ENCODE results near the gene TAOK2.
A peak's percentile ranks its signal among the peaks of the same experiment; 100 is the strongest.

TAOK2 gene

DNA sequence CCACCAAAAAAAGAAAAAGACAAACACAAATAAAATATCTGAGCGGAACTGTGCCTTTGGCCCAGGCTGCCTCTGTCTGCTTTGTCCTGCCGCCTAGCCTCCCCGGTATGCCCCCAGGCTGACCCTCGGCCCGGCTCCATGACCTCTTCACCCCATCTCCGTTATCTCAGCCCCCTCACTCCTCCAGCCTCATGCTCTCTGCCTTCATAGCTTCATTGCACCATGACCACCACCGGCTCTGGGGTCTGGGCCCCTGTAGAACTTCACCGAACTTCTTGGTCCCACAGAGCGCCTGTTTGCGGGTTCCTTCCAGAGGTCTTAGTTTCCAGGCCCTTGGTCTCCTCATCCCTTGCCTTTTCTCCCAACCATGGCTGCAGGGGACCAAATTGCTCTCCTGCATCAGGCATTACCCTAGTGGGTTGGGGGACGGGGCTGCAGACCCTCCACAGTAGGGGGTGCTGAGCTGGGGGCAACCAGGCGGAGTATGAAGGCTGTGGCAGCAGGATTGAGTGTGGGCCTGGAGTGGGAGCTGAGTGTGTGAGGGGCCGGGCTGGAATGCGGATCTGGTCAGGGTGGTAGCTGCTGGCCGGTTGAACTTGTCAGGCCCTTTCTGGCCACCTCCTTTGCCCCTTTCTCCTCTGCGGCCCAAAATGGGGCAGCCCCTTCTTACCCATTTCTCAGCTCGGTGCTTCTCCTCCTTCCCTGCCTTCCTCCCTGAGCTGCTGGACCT is 14.8 kb downstream of the TAOK2 start:
- DNase-seq: no peak

DNA sequence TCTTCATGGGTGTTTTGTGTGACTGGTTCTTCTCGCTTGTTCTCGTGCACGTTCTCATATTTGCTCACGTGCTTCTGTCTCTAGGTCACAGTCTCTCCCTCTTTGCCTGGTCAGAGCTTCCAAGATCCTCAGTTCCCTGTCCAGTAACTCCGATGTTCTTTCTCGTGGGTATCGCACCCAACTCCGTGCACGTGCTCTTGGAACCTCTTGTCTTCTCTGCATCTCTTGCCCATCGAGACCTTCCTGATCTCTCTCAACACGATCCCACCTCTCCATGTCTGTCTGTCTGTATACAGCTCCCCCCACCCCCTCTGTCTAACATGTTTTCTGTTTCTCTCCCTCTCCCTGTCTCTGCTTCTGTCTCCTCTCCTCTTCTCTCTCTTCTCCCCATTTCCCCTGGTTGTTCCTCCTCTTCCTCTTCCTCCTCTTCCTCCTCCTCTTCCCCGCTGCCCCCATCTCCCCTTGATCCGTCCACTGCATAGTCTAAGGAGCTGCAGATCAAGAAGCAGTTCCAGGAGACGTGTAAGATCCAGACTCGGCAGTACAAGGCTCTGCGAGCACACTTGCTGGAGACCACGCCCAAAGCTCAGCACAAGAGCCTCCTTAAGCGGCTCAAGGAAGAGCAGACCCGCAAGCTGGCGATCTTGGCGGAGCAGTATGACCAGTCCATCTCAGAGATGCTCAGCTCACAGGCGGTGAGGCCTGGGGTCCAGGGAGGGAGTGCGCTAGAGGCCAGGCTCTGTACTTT is 15.6 kb downstream of the TAOK2 start:
- no peak for DNase-seq

GRCh38 chr16:29990034-29990433 is 16.4 kb downstream of the TAOK2 start:
- no peak for DNase-seq

GRCh38 chr16:29990883-29991570 is 17.4 kb downstream of the TAOK2 start:
- no peak for DNase-seq

DNA sequence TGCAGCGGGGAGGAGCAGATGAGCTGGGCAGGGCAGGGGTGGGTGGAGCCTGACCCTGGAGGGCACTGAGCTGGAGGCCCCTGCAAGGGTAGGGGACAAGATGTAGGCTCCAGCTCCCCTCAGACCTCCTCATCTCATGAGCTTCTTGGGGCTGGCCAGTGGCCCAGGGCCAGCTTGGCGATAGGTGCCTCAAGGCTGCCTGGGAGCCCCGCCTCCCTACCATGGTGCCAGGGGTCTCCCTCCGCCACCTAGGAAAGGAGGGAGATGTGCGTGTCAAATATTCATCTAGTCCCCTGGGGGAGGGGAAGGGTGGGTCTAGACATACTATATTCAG is 17.9 kb downstream of the TAOK2 start:
- no peak for DNase-seq

GRCh38 chr16:29992344-29992967 is 18.8 kb downstream of the TAOK2 start:
- no peak for DNase-seq

GRCh38 chr16:29993191-29993902 is 19.7 kb downstream of the TAOK2 start:
- no peak for DNase-seq

- DNase-seq: no peak
Observed at GRCh38 chr16:29993903-29994599, 20.4 kb downstream of the TAOK2 start.

GRCh38 chr16:29994600-29995323 is 21.1 kb downstream of the TAOK2 start:
- DNase-seq: peak in 1 of 2 experiments; percentile 64

- peak; percentile 67 to 95 for DNase-seq
Observed at GRCh38 chr16:29995324-29995910, 21.7 kb downstream of the TAOK2 start, which contains the start of gene HIRIP3. TSS of gene HIRIP3 (minus strand) at chr16:29995617. CDS start at chr16:29995605, 12 bp downstream.

- DNase-seq: peak; percentile 88 to 98
Observed at GRCh38 chr16:29995911-29996765, 22.5 kb downstream of the TAOK2 start, which contains the start of gene INO80E. TSS of gene INO80E (plus strand) at chr16:29996241. CDS start at chr16:29996311, 70 bp downstream.

- DNase-seq: no peak
Observed at GRCh38 chr16:29996766-29997250, 23.1 kb downstream of the TAOK2 start.

- no peak for DNase-seq
Observed at GRCh38 chr16:29999605-30000004, 25.9 kb downstream of the TAOK2 start.

DNA sequence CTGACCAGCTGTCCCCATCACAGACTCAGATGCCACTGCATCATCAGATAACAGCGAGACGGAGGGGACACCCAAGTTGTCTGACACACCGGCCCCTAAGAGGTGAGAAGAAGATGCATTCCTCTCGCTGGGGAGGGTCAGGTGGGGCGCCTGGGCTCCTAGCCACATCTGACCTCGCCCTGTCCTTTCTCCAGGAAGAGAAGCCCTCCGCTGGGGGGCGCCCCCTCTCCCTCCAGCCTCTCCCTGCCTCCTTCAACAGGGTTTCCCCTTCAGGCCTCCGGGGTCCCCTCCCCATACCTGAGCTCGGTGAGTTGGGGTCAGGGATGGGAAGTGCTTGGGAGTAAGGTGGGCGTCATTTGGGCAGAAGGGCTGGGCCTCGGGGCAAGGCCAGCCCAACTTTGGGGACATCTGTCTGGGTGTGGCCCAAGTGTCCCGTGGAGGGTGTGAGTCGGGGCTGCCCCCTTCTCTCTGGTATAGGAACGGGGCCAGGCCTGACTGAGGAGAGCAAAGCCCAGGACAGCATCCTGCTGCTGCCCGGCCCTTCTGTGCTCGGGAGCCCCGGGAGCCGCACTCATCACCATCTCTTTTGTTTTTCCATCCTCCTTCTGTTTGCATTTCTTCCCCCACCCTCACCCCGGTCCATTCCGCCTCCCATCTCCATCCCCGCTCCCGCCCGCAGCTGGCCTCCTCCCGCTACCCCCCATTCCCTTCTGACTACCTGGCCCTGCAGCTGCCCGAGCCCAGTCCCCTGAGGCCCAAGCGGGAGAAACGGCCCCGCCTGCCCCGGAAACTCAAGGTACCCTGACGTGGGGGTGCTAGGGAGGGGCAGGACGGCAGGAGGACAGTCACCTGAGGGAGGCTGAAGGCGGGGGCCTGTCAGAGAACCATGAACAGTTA is 27.3 kb downstream of the TAOK2 start:
- no peak for DNase-seq

DNA sequence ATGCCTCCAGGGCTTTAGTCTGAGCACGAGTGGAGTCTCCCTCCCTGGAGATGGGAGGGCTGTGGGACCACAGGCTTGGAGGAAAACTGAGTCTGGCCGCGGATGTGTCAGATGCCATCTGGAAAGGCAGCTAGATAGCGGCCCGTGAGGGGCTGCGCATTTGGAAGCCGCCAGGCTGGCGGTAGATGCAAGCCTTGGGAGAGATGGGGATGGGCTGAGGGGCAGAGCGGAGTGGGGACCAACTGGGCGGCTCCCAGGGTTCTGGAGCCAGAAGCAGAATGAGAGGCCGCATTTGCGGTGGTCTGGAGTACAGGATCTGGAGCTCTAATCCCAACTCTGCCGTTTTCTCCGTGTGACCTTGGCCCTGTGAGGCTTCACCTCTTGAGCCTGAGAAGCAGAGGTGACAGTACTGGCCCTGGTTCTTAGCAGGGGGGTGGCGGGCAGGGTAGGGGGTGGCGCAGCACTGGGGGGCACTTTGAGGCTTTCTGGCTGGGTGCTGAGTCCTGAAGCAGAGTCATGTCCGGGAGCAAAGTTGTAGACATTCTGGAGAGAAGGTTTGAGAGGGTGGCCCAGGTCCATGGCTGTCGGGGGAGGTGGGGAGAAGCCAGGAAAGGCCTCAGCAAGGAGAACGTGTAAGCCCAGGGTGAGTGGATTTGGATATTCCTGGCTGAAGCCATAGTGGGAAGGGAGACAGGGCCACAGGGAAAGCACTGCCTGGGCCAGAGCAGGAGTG is 29.1 kb downstream of the TAOK2 start:
- no peak for DNase-seq

DNA sequence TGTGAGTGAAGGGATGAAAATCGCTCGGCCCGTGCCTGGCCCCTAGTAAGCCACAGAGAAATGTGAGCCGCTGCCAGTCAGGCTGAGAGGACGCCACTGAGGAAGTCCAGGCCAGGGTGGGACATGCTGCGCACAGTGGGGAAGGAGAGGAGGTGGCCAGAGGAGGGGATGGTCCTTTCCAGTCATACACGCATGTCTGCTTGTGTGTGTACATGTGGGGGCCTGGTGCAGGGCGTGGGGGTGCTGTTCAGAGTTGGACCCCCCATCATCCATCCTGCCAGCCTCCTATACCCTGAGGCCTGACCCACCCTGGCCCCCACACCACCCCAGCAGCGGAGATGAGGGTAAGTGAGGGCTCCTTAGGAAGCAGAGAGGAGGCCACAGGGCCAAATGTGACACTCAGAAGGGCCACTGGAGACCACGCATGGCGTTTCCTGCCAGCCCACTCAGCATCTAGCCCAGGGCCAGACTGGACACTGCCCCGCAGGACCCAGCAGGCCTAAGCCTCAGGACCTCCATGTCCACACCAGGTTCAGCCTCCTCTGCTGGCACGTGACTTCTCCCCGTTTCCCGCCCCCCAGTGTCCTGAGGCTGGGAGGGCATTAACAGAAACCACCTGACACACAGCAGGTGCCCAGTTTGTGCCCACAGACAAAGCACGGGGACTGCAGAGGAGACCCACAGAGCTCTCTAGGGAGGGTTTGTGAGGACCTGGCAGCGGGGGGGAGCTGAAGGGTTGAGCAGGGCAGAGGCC is 30.2 kb downstream of the TAOK2 start:
- no peak for DNase-seq

- DNase-seq: no peak
Observed at GRCh38 chr16:30004424-30004776, 30.7 kb downstream of the TAOK2 start.

All from NCI-H446 (cell line).